H1 (cell line): ENCODE measurements around the gene NRXN3. TPM values are rescaled to one million over a fixed set of nuclear protein-coding genes. Genes with fewer than 3 reads are reported as not detected.

ENCODE experiments used
- CTCF ChIA-PET: fragments of 300-600 bp; sonication (Branson Sonifier 250); formaldehyde crosslinking; loops from one replicate; lab custom pipeline; 2021; ENCODE audit not compliant: partially characterized antibody; lab: Charles Lee
- POLR2A ChIA-PET: fragments of 300-600 bp; sonication (Branson Sonifier 250); formaldehyde crosslinking; loops from one replicate; lab custom pipeline; 2021; ENCODE audit warnings: inconsistent platforms; ENCODE audit not compliant: partially characterized antibody; lab: Charles Lee
- DNase-seq, 2 experiments: peaks; one replicate each; pipeline versions ENCODE4 v3.0.0 to v3.0.0-alpha.2; 2010 to 2022; ENCODE audit warnings: low spot score in 2 of 2, low read depth in 1 of 2, mixed read lengths in 1 of 2
- FAIRE-seq: peaks from 2 replicates; lab custom pipeline; 2011; peaks lifted over from hg19 to GRCh38; lab: Jason Lieb, UNC
- H2AFZ ChIP-seq: 2 replicates; pipeline ENCODE4 v1.8.1; 2012; ENCODE audit warnings: low read length, inconsistent platforms
- H2AK5ac ChIP-seq: 2 replicates; pipeline ENCODE4 v1.6.1; 2013; ENCODE audit warnings: low read depth, low read length
- H2BK120ac ChIP-seq: replicated peaks from 2 replicates; pipeline ENCODE3; 2013; ENCODE audit warnings: low read depth, low read length, inconsistent platforms
- H2BK12ac ChIP-seq: 2 replicates; pipeline ENCODE4 v1.6.1; 2013; ENCODE audit warnings: low read depth, low read length
- H2BK15ac ChIP-seq: 2 replicates; pipeline ENCODE4 v1.6.1; 2013; ENCODE audit warnings: low read length
- H2BK20ac ChIP-seq: 2 replicates; pipeline ENCODE4 v1.6.1; 2013; ENCODE audit warnings: low read length
- H2BK5ac ChIP-seq: 2 replicates; pipeline ENCODE4 v1.6.1; 2013; ENCODE audit warnings: low read depth, low read length
- H3K14ac ChIP-seq: 2 replicates; pipeline ENCODE4 v1.6.1; 2013; ENCODE audit warnings: inconsistent platforms; ENCODE audit not compliant: insufficient read length
- H3K18ac ChIP-seq: 2 replicates; pipeline ENCODE4 v1.6.1; 2013; ENCODE audit warnings: low read length; ENCODE audit errors: extremely low read depth
- H3K23ac ChIP-seq: 2 replicates; pipeline ENCODE4 v1.6.1; 2013; ENCODE audit warnings: inconsistent platforms; ENCODE audit not compliant: insufficient read length
- H3K23me2 ChIP-seq: 2 replicates; pipeline ENCODE4 v1.6.1; 2013; ENCODE audit warnings: low read depth, low read length
- H3K27ac ChIP-seq: 2 replicates; pipeline ENCODE4 v1.6.1; 2011; ENCODE audit warnings: low read depth, low read length, inconsistent platforms
- H3K27me3 ChIP-seq, 4 experiments: replicated peaks in 1 of 4; 1 replicate in 1 of 4; 2 replicates in 3 of 4; pipeline versions ENCODE4 v1.6.1 to v1.8.1; 2011 to 2013; ENCODE audit warnings: low read length in 3 of 4, mild to moderate bottlenecking in 3 of 4, inconsistent platforms in 2 of 4, mixed read lengths in 2 of 4, moderate library complexity in 1 of 4; ENCODE audit not compliant: control insufficient read depth in 3 of 4, insufficient read depth in 3 of 4; ENCODE audit errors: extremely low read depth in 1 of 4
- H3K36me3 ChIP-seq, 4 experiments: 2 replicates each; pipeline versions ENCODE4 v1.6.1 to v1.8.1; 2011 to 2013; ENCODE audit warnings: mild to moderate bottlenecking in 4 of 4, low read length in 3 of 4, moderate library complexity in 2 of 4, control low read depth in 1 of 4, inconsistent platforms in 1 of 4; ENCODE audit not compliant: insufficient read depth in 4 of 4, control insufficient read depth in 2 of 4
- H3K4ac ChIP-seq: replicated peaks from 2 replicates; pipeline ENCODE3; 2013; ENCODE audit warnings: low read length, low read depth, mixed read lengths, inconsistent platforms; ENCODE audit not compliant: insufficient read length
- H3K4me1 ChIP-seq, 4 experiments: replicated peaks in 1 of 4; 1 replicate in 1 of 4; 2 replicates in 3 of 4; pipeline versions ENCODE4 v1.6.1 to v1.8.1; 2011 to 2013; ENCODE audit warnings: low read length in 3 of 4, inconsistent platforms in 2 of 4, mixed read lengths in 1 of 4; ENCODE audit not compliant: insufficient read depth in 4 of 4, control insufficient read depth in 3 of 4
- H3K4me2 ChIP-seq, 2 experiments: 2 replicates each; pipeline versions ENCODE4 v1.6.1 to v1.8.1; 2011 to 2013; ENCODE audit warnings: low read depth in 2 of 2, low read length in 2 of 2, control low read depth in 1 of 2, inconsistent platforms in 1 of 2, mild to moderate bottlenecking in 1 of 2; ENCODE audit not compliant: insufficient read depth in 1 of 2
- H3K4me3 ChIP-seq, 4 experiments: fragments of 200-600, 300-600 bp in 1 of 4; sonication (generic), shearing (Covaris generic), sonication (Bioruptor Twin) in 1 of 4; 2 replicates each; pipeline versions ENCODE4 v1.5.1 to v1.8.1; 2011 to 2016; ENCODE audit warnings: low read length in 4 of 4, low read depth in 3 of 4, control low read depth in 2 of 4, inconsistent platforms in 2 of 4, mild to moderate bottlenecking in 2 of 4, mixed read lengths in 1 of 4, moderate library complexity in 1 of 4; ENCODE audit not compliant: insufficient read depth in 2 of 4; ENCODE audit errors: extremely low read depth in 1 of 4
- H3K56ac ChIP-seq: replicated peaks from 2 replicates; pipeline ENCODE3; 2013; ENCODE audit warnings: low read depth, mild to moderate bottlenecking, mixed read lengths, low read length, inconsistent platforms; ENCODE audit not compliant: insufficient read length
- H3K79me1 ChIP-seq: 2 replicates; pipeline ENCODE4 v1.6.1; 2013; ENCODE audit warnings: low read depth, low read length, control low read depth
- H3K79me2 ChIP-seq, 2 experiments: 2 replicates each; pipeline versions ENCODE4 v1.6.1 to v1.8.1; 2012 to 2013; ENCODE audit warnings: low read length in 2 of 2, mild to moderate bottlenecking in 2 of 2, inconsistent platforms in 1 of 2; ENCODE audit not compliant: insufficient read depth in 2 of 2, control insufficient read depth in 1 of 2
- H3K9ac ChIP-seq, 4 experiments: replicated peaks in 1 of 4; 1 replicate in 1 of 4; 2 replicates in 3 of 4; pipeline versions ENCODE4 v1.6.1 to v1.8.1; 2011 to 2013; ENCODE audit warnings: low read depth in 3 of 4, low read length in 3 of 4, control low read depth in 2 of 4, mild to moderate bottlenecking in 2 of 4, moderate library complexity in 2 of 4, inconsistent platforms in 1 of 4; ENCODE audit errors: extremely low read depth in 1 of 4
- H3K9me3 ChIP-seq, 2 experiments: 2 replicates each; pipeline versions ENCODE4 v1.6.1 to v1.8.1; 2012 to 2013; ENCODE audit warnings: mild to moderate bottlenecking in 2 of 2, moderate library complexity in 2 of 2, control low read depth in 1 of 2, inconsistent platforms in 1 of 2, low read depth in 1 of 2, low read length in 1 of 2, mixed read lengths in 1 of 2; ENCODE audit not compliant: insufficient read depth in 2 of 2
- H4K20me1 ChIP-seq, 2 experiments: replicated peaks in 1 of 2; 2 replicates each; pipeline versions ENCODE3 to v1.8.1; 2011 to 2013; ENCODE audit warnings: inconsistent platforms in 2 of 2, low read length in 2 of 2, mild to moderate bottlenecking in 1 of 2; ENCODE audit not compliant: insufficient read depth in 2 of 2, control insufficient read depth in 1 of 2
- H4K5ac ChIP-seq: 2 replicates; pipeline ENCODE4 v1.6.1; 2013; ENCODE audit warnings: low read length, low read depth, mixed read lengths, inconsistent platforms; ENCODE audit not compliant: insufficient read length
- H4K8ac ChIP-seq: 2 replicates; pipeline ENCODE4 v1.8.0; 2013; ENCODE audit warnings: mild to moderate bottlenecking, moderate library complexity, low read length, inconsistent platforms; ENCODE audit not compliant: insufficient read depth; ENCODE audit errors: extremely low read depth
- H4K91ac ChIP-seq: replicated peaks from 2 replicates; pipeline ENCODE3; 2013; ENCODE audit warnings: low read length, mixed read lengths, inconsistent platforms; ENCODE audit not compliant: insufficient read length
- ASH2L ChIP-seq: fragments of 200-600, 300-600 bp; sonication (generic); IDR thresholded peaks from one replicate; pipeline ENCODE4 v1.7.1; 2017; ENCODE audit warnings: low read length
- BCL11A ChIP-seq, 2 experiments: IDR thresholded peaks; one replicate each; pipeline ENCODE4 v1.6.1; 2011; ENCODE audit warnings: low read depth in 2 of 2, low read length in 2 of 2, mild to moderate bottlenecking in 2 of 2
- EGR1 ChIP-seq: IDR thresholded peaks from 2 replicates; pipeline ENCODE4 v1.6.1; 2011; ENCODE audit warnings: low read depth, low read length, borderline replicate concordance
- JUN ChIP-seq: IDR thresholded peaks from 2 replicates; pipeline ENCODE4 v1.6.1; 2011; ENCODE audit warnings: low read depth, mild to moderate bottlenecking, improper control_type of control experiment, low read length
- POLR2A ChIP-seq, 2 experiments: IDR thresholded peaks; 1 replicate in 1 of 2; 2 replicates in 1 of 2; pipeline ENCODE4 v1.6.1; 2011; ENCODE audit warnings: low read depth in 2 of 2, low read length in 2 of 2, mild to moderate bottlenecking in 2 of 2; ENCODE audit errors: control extremely low read depth in 1 of 2
- POLR2AphosphoS5 ChIP-seq: IDR thresholded peaks from 2 replicates; pipeline ENCODE4 v1.6.1; 2011; ENCODE audit warnings: low read depth, low read length
- POU5F1 ChIP-seq: IDR thresholded peaks from 2 replicates; pipeline ENCODE4 v1.6.1; 2011; ENCODE audit warnings: low read depth, mild to moderate bottlenecking, low read length, moderate library complexity
- SAP30 ChIP-seq: fragments of 300-600 bp; sonication (generic); IDR thresholded peaks from 2 replicates; pipeline ENCODE4 v1.7.1; 2012; ENCODE audit warnings: low read length, moderate library complexity, mild to moderate bottlenecking, inconsistent platforms; ENCODE audit not compliant: insufficient read depth, insufficient replicate concordance
- SIN3A ChIP-seq, 2 experiments: IDR thresholded peaks in 1 of 2; conservative IDR thresholded peaks in 1 of 2; 2 replicates each; pipeline ENCODE4 v1.6.1; 2011 to 2012; ENCODE audit warnings: low read length in 2 of 2, improper control_type of control experiment in 1 of 2, low read depth in 1 of 2, mild to moderate bottlenecking in 1 of 2
- SP1 ChIP-seq: IDR thresholded peaks from 2 replicates; pipeline ENCODE4 v1.6.1; 2011; ENCODE audit warnings: low read depth, low read length
- SP2 ChIP-seq: IDR thresholded peaks from 2 replicates; pipeline ENCODE4 v1.6.1; 2012; ENCODE audit warnings: mild to moderate bottlenecking, low read length, inconsistent platforms
- USF2 ChIP-seq: IDR thresholded peaks from 2 replicates; pipeline ENCODE4 v1.6.1; 2011; ENCODE audit warnings: low read length, improper control_type of control experiment
- ZNF274 ChIP-seq: IDR thresholded peaks from 2 replicates; pipeline ENCODE4 v1.7.0; 2012; ENCODE audit warnings: low read length, borderline replicate concordance; ENCODE audit errors: extremely low read depth
- WGBS, 2 experiments: shearing (Covaris generic) in 1 of 2; methylation state at CpG; one replicate each; pipeline versions ENCODE4 v1.1.6 to v1.1.7; 2013 to 2015; ENCODE audit warnings: low lambda C conversion rate in 2 of 2, mixed read lengths in 2 of 2, inconsistent platforms in 1 of 2, low coverage in 1 of 2, missing lambda C conversion rate in 1 of 2; ENCODE audit not compliant: insufficient replicate concordance in 2 of 2, insufficient coverage in 1 of 2, insufficient read length in 1 of 2; ENCODE audit errors: extremely low coverage in 1 of 2, missing lambda C conversion rate in 1 of 2; 5-methylcytosine and 5-hydroxymethylcytosine counted together
- polyA plus RNA-seq, 7 experiments: library from polyadenylated mRNA; depleted of rRNA in 3 of 7; stranded (reverse) in 5 of 7; unstranded in 2 of 7; fragments of >200 nt in 5 of 7; fragments of 200-250 nt in 2 of 7; gene quantifications; 1 replicate in 5 of 7; 2 replicates in 1 of 7; 4 replicates in 1 of 7; pipeline versions ENCODE4 v1.2.1 to v1.2.3, GENCODE V29; 2011 to 2013; ENCODE audit warnings: missing spikeins in 2 of 7, mixed read lengths in 2 of 7
- total RNA-seq: library from RNA; stranded (reverse); fragmentation: NEBNext Ultra II Directional; extraction: Animal tissue kit (Norgen Biotek cat#: 25700); gene quantifications from 2 replicates; pipeline ENCODE4 v1.2.1, GENCODE V29; 2021

Gene NRXN3
- total and polyA plus RNA-seq, 2 of the 8 experiments (the other 6 are each of a cell fraction or from before 2014, with no cell fraction given): 2.6 to 4.1 TPM

GRCh38 chr14:79419571-79420327 is 1249.6 kb downstream of the NRXN3 start:
- ChIA-PET POLR2A (no interaction called here), CTCF (interaction anchor here (1.2 kb wide), 1 partner anchor 17 kb away, joined by 3 read pairs; no protein-coding TSS in a partner anchor)
- Histone ChIP-seq H3K14ac (no peak overlapping the region), H4K5ac (no peak overlapping the region), H3K4me1 (no peaks in the 10 kb centered on the region), H3K36me3 (no peaks in the 10 kb centered on the region), H2BK120ac (no peak overlapping the region), H3K56ac (no peak overlapping the region), H3K9me3 (no peaks in the 10 kb centered on the region), H3K4me2 (no peak overlapping the region), H3K9ac (no peak overlapping the region), H3K79me1 (no peaks in the 10 kb centered on the region), H4K91ac (no peak overlapping the region), H3K18ac (no peak overlapping the region), H4K20me1 (no peaks in the 10 kb centered on the region), H3K4me3 (no peak overlapping the region), H2AK5ac (no peak overlapping the region), H2BK20ac (no peak overlapping the region), H2BK12ac (no peak overlapping the region), H2BK5ac (no peak overlapping the region), H3K79me2 (no peaks in the 10 kb centered on the region), H3K4ac (no peak overlapping the region), H3K27ac (no peak overlapping the region), H3K27me3 (peaks cover 0 to 1% (median 0%) of the 10 kb centered on the region in 4 experiments; a peak in 1 of 7 replicates), H2AFZ (no peak overlapping the region), H3K23me2 (no peaks in the 10 kb centered on the region), H2BK15ac (no peak overlapping the region), H3K23ac (no peak overlapping the region), H4K8ac (no peak overlapping the region)
- FAIRE-seq: no peak
- WGBS, 2 experiments: 85% methylated on average over 1 of the region's 1 CpG; no CpG with 5 or more reads in 1 of the 2 experiments
- DNase-seq: no peak
- TF ChIP-seq BCL11A (IDR thresholded peaks at IDR 0.05; ENCODE audit: low read depth in 2 of 2, low read length in 2 of 2): no peak
- no peak for TF ChIP-seq ZNF274
- TF ChIP-seq USF2: no peak
- TF ChIP-seq JUN: no peak
- no peak for TF ChIP-seq SP1
- TF ChIP-seq ASH2L: no peak
- TF ChIP-seq SP2: no peak
- no peak for TF ChIP-seq POLR2AphosphoS5
- no peak for TF ChIP-seq SIN3A (conservative IDR thresholded peaks at IDR 0.05 in 1 of 2, IDR thresholded peaks at IDR 0.05 in 1 of 2; ENCODE audit: low read depth in 1 of 2, low read length in 2 of 2)
- TF ChIP-seq SAP30: no peak
- TF ChIP-seq EGR1: no peak
- no peak for TF ChIP-seq POU5F1
- TF ChIP-seq POLR2A (IDR thresholded peaks at IDR 0.05; ENCODE audit: control extremely low read depth in 1 of 2, low read depth in 2 of 2, low read length in 2 of 2): no peak
